ENCODE results near the gene HADHB. TPM values are rescaled to one million over a fixed set of nuclear protein-coding genes. Genes with fewer than 3 reads are reported as not detected.

Gene HADHB
- total and polyA plus RNA-seq, 2 of the 13 experiments (the other 11 are each of a cell fraction or from before 2014, with no cell fraction given), result 112 to 238 TPM

DNA sequence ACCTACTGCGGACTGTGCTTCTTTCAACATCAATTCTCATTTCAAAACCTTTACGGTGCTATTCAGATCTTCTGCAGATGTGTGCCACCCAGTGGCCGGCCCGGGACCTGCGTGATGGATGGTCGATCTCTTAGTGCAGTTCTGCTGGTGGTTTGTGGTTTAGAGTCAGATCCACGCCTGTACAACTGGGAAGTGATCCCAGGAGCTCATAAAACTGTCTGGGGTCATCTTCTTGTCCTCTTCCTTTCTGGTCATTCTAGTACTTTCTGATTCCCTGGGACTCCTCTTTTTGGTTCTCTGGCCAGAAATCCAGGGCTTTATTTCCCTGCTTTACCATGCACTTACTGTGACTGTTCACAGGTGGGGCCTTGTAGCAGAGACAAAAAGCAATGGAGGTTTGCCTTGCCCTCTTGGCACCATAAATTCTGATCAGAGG, 85.4 kb downstream of the HADHB start (continued):
- TF ChIP-seq, protein P1, sequence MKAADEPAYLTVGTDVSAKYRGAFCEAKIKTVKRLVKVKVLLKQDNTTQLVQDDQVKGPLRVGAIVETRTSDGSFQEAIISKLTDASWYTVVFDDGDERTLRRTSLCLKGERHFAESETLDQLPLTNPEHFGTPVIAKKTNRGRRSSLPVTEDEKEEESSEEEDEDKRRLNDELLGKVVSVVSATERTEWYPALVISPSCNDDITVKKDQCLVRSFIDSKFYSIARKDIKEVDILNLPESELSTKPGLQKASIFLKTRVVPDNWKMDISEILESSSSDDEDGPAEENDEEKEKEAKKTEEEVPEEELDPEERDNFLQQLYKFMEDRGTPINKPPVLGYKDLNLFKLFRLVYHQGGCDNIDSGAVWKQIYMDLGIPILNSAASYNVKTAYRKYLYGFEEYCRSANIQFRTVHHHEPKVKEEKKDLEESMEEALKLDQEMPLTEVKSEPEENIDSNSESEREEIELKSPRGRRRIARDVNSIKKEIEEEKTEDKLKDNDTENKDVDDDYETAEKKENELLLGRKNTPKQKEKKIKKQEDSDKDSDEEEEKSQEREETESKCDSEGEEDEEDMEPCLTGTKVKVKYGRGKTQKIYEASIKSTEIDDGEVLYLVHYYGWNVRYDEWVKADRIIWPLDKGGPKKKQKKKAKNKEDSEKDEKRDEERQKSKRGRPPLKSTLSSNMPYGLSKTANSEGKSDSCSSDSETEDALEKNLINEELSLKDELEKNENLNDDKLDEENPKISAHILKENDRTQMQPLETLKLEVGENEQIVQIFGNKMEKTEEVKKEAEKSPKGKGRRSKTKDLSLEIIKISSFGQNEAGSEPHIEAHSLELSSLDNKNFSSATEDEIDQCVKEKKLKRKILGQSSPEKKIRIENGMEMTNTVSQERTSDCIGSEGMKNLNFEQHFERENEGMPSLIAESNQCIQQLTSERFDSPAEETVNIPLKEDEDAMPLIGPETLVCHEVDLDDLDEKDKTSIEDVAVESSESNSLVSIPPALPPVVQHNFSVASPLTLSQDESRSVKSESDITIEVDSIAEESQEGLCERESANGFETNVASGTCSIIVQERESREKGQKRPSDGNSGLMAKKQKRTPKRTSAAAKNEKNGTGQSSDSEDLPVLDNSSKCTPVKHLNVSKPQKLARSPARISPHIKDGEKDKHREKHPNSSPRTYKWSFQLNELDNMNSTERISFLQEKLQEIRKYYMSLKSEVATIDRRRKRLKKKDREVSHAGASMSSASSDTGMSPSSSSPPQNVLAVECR (CRISPR knock-in tag; IDR thresholded peaks at IDR 0.05; ENCODE audit: borderline replicate concordance), result no peak; the same call in 1 of the 2 replicates
- TF ChIP-seq NFIB (CRISPR knock-in tag; IDR thresholded peaks at IDR 0.05; ENCODE audit: borderline replicate concordance) (no peak), REL (CRISPR knock-in tag; conservative IDR thresholded peaks at IDR 0.05) (no peak), TBP (CRISPR knock-in tag; IDR thresholded peaks at IDR 0.05) (no peak), SAFB2 (CRISPR knock-in tag; IDR thresholded peaks at IDR 0.05; ENCODE audit: borderline replicate concordance, low read depth) (no peak), BRCA1 (CRISPR knock-in tag; IDR thresholded peaks at IDR 0.05) (no peak), FOXC1 (CRISPR knock-in tag; IDR thresholded peaks at IDR 0.05; ENCODE audit: borderline replicate concordance) (no peak), RFXANK (CRISPR knock-in tag; IDR thresholded peaks at IDR 0.05) (no peak), ZNF12 (CRISPR knock-in tag; IDR thresholded peaks at IDR 0.05) (peak; percentile 43; the same call in 1 of the 2 replicates), SMARCE1 (IDR thresholded peaks at IDR 0.05; ENCODE audit: borderline replicate concordance) (no peak)
- TF ChIP-seq, protein P2, sequence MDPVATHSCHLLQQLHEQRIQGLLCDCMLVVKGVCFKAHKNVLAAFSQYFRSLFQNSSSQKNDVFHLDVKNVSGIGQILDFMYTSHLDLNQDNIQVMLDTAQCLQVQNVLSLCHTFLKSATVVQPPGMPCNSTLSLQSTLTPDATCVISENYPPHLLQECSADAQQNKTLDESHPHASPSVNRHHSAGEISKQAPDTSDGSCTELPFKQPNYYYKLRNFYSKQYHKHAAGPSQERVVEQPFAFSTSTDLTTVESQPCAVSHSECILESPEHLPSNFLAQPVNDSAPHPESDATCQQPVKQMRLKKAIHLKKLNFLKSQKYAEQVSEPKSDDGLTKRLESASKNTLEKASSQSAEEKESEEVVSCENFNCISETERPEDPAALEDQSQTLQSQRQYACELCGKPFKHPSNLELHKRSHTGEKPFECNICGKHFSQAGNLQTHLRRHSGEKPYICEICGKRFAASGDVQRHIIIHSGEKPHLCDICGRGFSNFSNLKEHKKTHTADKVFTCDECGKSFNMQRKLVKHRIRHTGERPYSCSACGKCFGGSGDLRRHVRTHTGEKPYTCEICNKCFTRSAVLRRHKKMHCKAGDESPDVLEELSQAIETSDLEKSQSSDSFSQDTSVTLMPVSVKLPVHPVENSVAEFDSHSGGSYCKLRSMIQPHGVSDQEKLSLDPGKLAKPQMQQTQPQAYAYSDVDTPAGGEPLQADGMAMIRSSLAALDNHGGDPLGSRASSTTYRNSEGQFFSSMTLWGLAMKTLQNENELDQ (CRISPR knock-in tag; IDR thresholded peaks at IDR 0.05; ENCODE audit: borderline replicate concordance), result no peak
- TF ChIP-seq, protein P3, sequence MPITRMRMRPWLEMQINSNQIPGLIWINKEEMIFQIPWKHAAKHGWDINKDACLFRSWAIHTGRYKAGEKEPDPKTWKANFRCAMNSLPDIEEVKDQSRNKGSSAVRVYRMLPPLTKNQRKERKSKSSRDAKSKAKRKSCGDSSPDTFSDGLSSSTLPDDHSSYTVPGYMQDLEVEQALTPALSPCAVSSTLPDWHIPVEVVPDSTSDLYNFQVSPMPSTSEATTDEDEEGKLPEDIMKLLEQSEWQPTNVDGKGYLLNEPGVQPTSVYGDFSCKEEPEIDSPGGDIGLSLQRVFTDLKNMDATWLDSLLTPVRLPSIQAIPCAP (CRISPR knock-in tag; IDR thresholded peaks at IDR 0.05; ENCODE audit: low read depth), result no peak
- TF ChIP-seq, protein P4, sequence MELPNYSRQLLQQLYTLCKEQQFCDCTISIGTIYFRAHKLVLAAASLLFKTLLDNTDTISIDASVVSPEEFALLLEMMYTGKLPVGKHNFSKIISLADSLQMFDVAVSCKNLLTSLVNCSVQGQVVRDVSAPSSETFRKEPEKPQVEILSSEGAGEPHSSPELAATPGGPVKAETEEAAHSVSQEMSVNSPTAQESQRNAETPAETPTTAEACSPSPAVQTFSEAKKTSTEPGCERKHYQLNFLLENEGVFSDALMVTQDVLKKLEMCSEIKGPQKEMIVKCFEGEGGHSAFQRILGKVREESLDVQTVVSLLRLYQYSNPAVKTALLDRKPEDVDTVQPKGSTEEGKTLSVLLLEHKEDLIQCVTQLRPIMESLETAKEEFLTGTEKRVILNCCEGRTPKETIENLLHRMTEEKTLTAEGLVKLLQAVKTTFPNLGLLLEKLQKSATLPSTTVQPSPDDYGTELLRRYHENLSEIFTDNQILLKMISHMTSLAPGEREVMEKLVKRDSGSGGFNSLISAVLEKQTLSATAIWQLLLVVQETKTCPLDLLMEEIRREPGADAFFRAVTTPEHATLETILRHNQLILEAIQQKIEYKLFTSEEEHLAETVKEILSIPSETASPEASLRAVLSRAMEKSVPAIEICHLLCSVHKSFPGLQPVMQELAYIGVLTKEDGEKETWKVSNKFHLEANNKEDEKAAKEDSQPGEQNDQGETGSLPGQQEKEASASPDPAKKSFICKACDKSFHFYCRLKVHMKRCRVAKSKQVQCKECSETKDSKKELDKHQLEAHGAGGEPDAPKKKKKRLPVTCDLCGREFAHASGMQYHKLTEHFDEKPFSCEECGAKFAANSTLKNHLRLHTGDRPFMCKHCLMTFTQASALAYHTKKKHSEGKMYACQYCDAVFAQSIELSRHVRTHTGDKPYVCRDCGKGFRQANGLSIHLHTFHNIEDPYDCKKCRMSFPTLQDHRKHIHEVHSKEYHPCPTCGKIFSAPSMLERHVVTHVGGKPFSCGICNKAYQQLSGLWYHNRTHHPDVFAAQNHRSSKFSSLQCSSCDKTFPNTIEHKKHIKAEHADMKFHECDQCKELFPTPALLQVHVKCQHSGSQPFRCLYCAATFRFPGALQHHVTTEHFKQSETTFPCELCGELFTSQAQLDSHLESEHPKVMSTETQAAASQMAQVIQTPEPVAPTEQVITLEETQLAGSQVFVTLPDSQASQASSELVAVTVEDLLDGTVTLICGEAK (IDR thresholded peaks at IDR 0.05), result no peak
- TF ChIP-seq, protein P4 (CRISPR knock-in tag; IDR thresholded peaks at IDR 0.05), result no peak
